Globus pallidus (tissue), 1 donor: ENCODE data around the gene WFDC8.
"Not testable (repeated sequence)": the region's sequence is repeated elsewhere in the genome, so short reads cannot be mapped to it uniquely, and the experiment has no call there.

Experiments
- DNase-seq: peaks from one replicate; pipeline ENCODE4 v3.0.0-alpha.2; 2015; ENCODE audit warnings: low spot score

The WFDC8 gene

GRCh38 chr20:45579184-45579583 lies at the start of gene WFDC8:
Gene WFDC8, minus strand, starts transcription at chr20:45579284. Its CDS starts 37 bp downstream, at chr20:45579247.
- no peak for DNase-seq

GRCh38 chr20:45626540-45626939 lies 47.5 kb upstream of the WFDC8 start:
- no peak for DNase-seq

- DNase-seq: no peak
Measured at GRCh38 chr20:45621593-45621992, 42.5 kb upstream of the WFDC8 start.

GRCh38 chr20:45617591-45617990 lies 38.5 kb upstream of the WFDC8 start:
- DNase-seq: no peak

GRCh38 chr20:45612314-45612713 lies 33.2 kb upstream of the WFDC8 start:
- no peak for DNase-seq

GRCh38 chr20:45611054-45611453 lies 32.0 kb upstream of the WFDC8 start:
- DNase-seq: no peak

- no peak for DNase-seq
Measured at GRCh38 chr20:45607810-45608209, 28.7 kb upstream of the WFDC8 start.

GRCh38 chr20:45595235-45595634 lies 16.2 kb upstream of the WFDC8 start:
- DNase-seq: no peak

GRCh38 chr20:45593498-45593897 lies 14.4 kb upstream of the WFDC8 start:
- no peak for DNase-seq

- DNase-seq: peak; percentile 14
Measured at GRCh38 chr20:45592574-45593189, 13.6 kb upstream of the WFDC8 start.

- no peak for DNase-seq
Measured at GRCh38 chr20:45589725-45590124, 10.6 kb upstream of the WFDC8 start.

GRCh38 chr20:45588800-45589199 lies 9.7 kb upstream of the WFDC8 start:
- DNase-seq: no peak

- not testable (repeated sequence) for DNase-seq
Measured at GRCh38 chr20:45585986-45586385, 6.9 kb upstream of the WFDC8 start.

GRCh38 chr20:45584294-45584693 lies 5.2 kb upstream of the WFDC8 start:
- not testable (repeated sequence) for DNase-seq

- no peak for DNase-seq
Measured at GRCh38 chr20:45583502-45583901, 4.4 kb upstream of the WFDC8 start.

GRCh38 chr20:45581702-45582101 lies 2.6 kb upstream of the WFDC8 start:
- DNase-seq: no peak

GRCh38 chr20:45578231-45578630 lies 853 bp downstream of the WFDC8 start:
- no peak for DNase-seq

GRCh38 chr20:45576995-45577394 lies 2.1 kb downstream of the WFDC8 start:
- DNase-seq: no peak

- DNase-seq: no peak
Measured at GRCh38 chr20:45575931-45576330, 3.2 kb downstream of the WFDC8 start.

- not testable (repeated sequence) for DNase-seq
Measured at GRCh38 chr20:45569650-45570049, 9.4 kb downstream of the WFDC8 start.

- DNase-seq: no peak
Measured at GRCh38 chr20:45564760-45565276, 14.3 kb downstream of the WFDC8 start.

GRCh38 chr20:45555198-45555597 lies 23.9 kb downstream of the WFDC8 start:
- DNase-seq: no peak

GRCh38 chr20:45552456-45552855 lies 26.6 kb downstream of the WFDC8 start:
- no peak for DNase-seq

GRCh38 chr20:45550765-45551164 lies 28.3 kb downstream of the WFDC8 start:
- DNase-seq: no peak
